GM18517 (cell line): ENCODE measurements around the gene ROPN1B.

Experiments used
- ATAC-seq: cut with Tn5 transposase; IDR thresholded peaks from one replicate; pipeline ENCODE4 v1.9.1; 2021; ENCODE audit warnings: mild to moderate bottlenecking, moderate library complexity; ENCODE audit not compliant: unreplicated experiment

The ROPN1B gene

GRCh38 chr3:126003447-126004190, 34.6 kb downstream of the ROPN1B start:
- ATAC-seq, result no peak

GRCh38 chr3:126004217-126004616, 35.2 kb downstream of the ROPN1B start:
- no peak for ATAC-seq

GRCh38 chr3:126004692-126005091, 35.7 kb downstream of the ROPN1B start:
- no peak for ATAC-seq

GRCh38 chr3:126005951-126006350, 37.0 kb downstream of the ROPN1B start:
- ATAC-seq, result no peak

GRCh38 chr3:126008219-126008618, 39.2 kb downstream of the ROPN1B start:
- no peak for ATAC-seq

GRCh38 chr3:126009181-126009580, 40.2 kb downstream of the ROPN1B start:
- no peak for ATAC-seq

- ATAC-seq, result no peak
These were observed 44.8 kb downstream of the ROPN1B start for GRCh38 chr3:126013751-126014156.

- no peak for ATAC-seq
These were observed 45.3 kb downstream of the ROPN1B start for GRCh38 chr3:126014252-126014651.

GRCh38 chr3:126015075-126015474, 46.1 kb downstream of the ROPN1B start:
- no peak for ATAC-seq

- ATAC-seq, result no peak
These were observed 47.6 kb downstream of the ROPN1B start for GRCh38 chr3:126016616-126017015.

- no peak for ATAC-seq
These were observed 48.4 kb downstream of the ROPN1B start for GRCh38 chr3:126017362-126017761.

GRCh38 chr3:126018545-126018944, 49.6 kb downstream of the ROPN1B start:
- no peak for ATAC-seq

GRCh38 chr3:126018995-126019394, 50.0 kb downstream of the ROPN1B start:
- ATAC-seq, result no peak

GRCh38 chr3:126019683-126020082, 50.7 kb downstream of the ROPN1B start:
- no peak for ATAC-seq

GRCh38 chr3:126021224-126021623, 52.2 kb downstream of the ROPN1B start:
- no peak for ATAC-seq

- ATAC-seq, result no peak
These were observed 52.7 kb downstream of the ROPN1B start for GRCh38 chr3:126021702-126022101.

- ATAC-seq, result no peak
These were observed 53.9 kb downstream of the ROPN1B start for GRCh38 chr3:126022741-126023359.

- no peak for ATAC-seq
These were observed 54.4 kb downstream of the ROPN1B start for GRCh38 chr3:126023390-126023789.

GRCh38 chr3:126024049-126024854, 55.3 kb downstream of the ROPN1B start:
- ATAC-seq, result no peak

GRCh38 chr3:126025116-126025729, 56.2 kb downstream of the ROPN1B start:
- ATAC-seq, result no peak

GRCh38 chr3:126025862-126026261, 56.9 kb downstream of the ROPN1B start:
- no peak for ATAC-seq
